ENCODE data around the gene MEFV.

- TF ChIP-seq CTCF (IDR thresholded peaks at IDR 0.05; ENCODE audit: low read depth, low read length) (no peak), EZH2phosphoT487 (IDR thresholded peaks at IDR 0.05; ENCODE audit: low read depth) (no peak)
Observed at GRCh38 chr16:3192476-3193019, 63.9 kb downstream of the MEFV start.
